GM19240 (cell line): ENCODE measurements around the gene TTBK2.
A peak's percentile ranks its signal among the peaks of the same experiment; 100 is the strongest.
"Not testable (repeated sequence)": the region's sequence is repeated elsewhere in the genome, so short reads cannot be mapped to it uniquely, and the experiment has no call there.

Experiments
- DNase-seq: peaks from one replicate; pipeline ENCODE4 v3.0.0; 2011; ENCODE audit warnings: low spot score; ENCODE audit not compliant: insufficient read length

The TTBK2 gene

DNA sequence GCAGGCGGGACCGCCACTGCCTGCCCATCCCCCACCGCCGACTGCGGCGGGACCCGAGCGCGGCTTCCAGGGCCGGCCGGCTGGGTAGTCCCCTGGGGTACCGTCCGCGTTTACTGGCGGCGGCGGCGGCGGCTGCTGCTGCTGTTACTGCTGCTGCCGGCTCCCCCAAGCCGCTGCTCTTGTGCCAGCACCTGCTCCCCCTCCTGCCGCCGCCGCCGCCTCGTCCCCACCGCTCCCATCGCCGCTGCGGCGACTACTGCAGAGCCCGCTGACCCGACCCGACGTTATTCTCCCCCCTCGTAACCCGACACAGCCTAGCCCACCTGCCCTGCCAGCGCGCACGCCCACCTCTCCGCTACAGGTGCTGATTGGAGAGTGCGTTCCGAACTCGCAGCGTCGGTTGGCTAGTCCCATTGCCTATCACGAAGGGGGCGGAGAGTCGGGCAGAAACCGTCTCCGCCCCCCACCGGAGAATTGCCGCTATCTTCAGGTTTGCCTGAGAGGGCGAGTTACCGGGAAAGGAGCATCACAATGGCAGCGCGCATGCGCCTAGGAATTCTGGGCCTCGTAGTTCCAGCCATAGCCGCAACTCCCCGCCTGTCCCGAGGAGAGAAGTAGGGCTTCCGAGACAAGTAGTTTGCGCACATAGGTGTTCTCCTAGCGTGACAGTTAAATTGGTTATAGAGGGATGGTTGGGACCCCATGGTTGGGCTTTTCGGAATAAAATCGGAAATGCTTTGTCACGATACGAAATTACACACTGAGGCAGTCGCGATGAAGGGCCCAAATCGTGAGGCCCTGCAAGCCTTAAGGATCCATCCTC is at the start of gene TTBK2:
TSS of gene TTBK2 (minus strand) at position 260 of the 823 bp plus-strand sequence. CDS start 42,161 bp downstream, outside the sequence.
- peak; percentile 70 for DNase-seq

DNA sequence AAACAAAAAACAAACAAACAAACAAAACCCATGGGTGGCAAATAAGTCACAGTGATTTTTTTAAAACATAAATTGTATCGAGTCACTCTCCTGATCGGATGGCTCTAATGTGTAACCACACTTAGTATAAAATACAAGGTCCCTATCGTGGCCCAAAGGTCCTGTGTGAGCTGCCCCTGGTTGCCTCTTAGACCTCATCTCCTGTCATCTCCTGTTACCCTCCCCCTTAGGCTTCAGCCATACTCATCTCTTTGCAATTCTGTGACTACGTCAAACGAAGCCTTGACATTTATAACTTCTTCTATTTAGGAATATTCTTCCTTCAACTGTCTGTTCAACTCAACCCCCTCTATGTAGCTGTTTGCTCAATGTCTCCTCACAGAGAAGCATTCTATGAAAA is 43.9 kb upstream of the TTBK2 start:
- no peak for DNase-seq

DNA sequence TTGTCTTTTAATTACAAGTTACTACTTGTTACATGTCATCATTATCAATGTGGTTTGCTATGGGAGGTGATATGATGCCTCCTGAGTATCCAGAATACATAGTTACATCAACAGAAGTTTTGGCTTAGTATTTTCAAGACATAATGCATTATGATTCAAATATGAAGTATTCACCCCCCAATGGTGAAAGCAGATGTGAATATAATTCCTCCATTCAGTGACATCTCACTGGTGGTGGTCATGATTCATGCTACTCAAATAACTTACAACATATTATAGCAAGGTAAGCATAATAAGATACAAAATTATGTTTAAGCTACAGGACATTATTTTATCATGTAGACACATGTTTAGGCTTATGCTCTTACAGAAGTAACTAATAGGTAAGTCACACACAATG is 34.9 kb upstream of the TTBK2 start:
- DNase-seq: no peak

DNA sequence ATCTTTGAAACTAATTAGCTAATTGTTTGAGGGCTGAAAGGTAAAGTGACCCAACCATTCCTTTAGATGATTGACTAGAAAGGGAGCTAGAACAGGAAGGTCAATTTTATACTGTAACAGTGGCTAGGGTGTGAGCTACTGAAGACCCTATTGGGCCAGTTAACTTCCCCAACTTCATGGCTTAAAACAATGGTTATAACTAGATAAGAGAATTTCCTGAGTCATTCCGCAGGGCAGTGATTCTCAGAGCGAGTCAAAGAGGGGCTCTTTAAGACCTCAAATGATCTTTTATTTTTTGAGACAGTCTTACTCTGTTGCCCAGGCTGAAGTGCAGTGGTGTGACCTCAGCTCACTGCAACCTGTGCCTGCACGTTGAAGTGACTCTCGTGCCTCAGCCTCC is 33.7 kb upstream of the TTBK2 start:
- DNase-seq: no peak

- not testable (repeated sequence) for DNase-seq
These were observed 28.3 kb upstream of the TTBK2 start for GRCh38 chr15:42948898-42949297.

- no peak for DNase-seq
These were observed 19.9 kb upstream of the TTBK2 start for GRCh38 chr15:42940527-42940926.

DNA sequence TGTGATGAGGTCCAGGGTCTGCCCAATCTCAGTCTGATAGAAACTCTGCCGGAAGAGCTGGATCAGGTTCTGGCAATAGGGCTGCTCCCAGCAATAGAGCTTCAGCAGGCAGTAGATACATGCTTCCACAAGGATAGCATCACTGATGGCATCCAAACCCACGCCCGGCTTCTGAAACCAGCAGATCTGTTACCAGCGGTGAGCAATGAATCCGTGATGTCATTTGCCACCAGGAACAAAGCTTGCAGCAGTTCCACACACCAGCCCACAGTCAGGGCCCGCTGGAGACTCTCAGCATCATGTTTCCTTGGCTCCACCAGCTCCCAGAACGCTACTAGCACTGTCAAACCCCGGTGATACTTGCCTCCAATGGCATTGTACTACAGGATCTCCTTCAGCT is 19.3 kb upstream of the TTBK2 start:
- no peak for DNase-seq

- no peak for DNase-seq
These were observed 16.6 kb upstream of the TTBK2 start for GRCh38 chr15:42937143-42937542.

DNA sequence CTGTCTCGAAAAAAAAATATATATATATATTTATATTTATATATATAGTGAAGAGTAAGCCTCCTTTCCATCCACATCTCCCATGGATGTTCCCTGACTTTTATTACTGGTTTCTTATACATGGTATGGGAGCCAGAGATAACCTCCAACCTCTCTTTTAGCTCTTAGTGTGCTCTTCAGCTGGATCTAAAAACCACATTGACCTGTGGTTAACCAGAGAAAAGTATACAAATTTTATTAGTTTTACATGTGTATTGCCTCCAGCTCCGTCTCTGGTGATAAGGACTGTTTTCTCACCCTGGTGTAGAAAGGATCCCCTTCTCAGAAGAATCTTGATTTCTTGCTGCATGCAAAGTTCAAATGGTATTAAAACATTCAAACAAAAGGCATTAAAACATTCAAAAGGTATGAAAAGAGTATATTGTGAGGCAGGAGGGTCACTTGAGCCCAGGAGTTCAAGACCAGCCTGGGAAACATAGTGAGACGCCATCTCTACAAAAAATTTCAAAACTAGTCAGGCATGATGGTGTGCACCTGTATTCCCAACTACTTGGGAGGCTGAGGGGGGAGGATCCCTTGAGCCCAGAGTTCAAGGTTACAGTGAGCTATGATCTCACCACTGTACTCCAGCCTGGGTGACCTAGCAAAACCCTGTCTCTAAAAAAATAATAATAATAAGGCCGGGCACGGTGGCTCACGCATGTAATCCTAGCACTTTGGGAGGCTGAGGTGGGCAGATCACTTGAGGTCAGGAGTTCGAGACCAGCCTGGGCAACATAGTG is 13.5 kb upstream of the TTBK2 start:
- no peak for DNase-seq

GRCh38 chr15:42932833-42933515 is 12.4 kb upstream of the TTBK2 start:
- no peak for DNase-seq

GRCh38 chr15:42931702-42932486 is 11.3 kb upstream of the TTBK2 start:
- no peak for DNase-seq

GRCh38 chr15:42929306-42929848 is 8.8 kb upstream of the TTBK2 start:
- DNase-seq: no peak

- DNase-seq: no peak
These were observed 759 bp upstream of the TTBK2 start for GRCh38 chr15:42921342-42921731.

DNA sequence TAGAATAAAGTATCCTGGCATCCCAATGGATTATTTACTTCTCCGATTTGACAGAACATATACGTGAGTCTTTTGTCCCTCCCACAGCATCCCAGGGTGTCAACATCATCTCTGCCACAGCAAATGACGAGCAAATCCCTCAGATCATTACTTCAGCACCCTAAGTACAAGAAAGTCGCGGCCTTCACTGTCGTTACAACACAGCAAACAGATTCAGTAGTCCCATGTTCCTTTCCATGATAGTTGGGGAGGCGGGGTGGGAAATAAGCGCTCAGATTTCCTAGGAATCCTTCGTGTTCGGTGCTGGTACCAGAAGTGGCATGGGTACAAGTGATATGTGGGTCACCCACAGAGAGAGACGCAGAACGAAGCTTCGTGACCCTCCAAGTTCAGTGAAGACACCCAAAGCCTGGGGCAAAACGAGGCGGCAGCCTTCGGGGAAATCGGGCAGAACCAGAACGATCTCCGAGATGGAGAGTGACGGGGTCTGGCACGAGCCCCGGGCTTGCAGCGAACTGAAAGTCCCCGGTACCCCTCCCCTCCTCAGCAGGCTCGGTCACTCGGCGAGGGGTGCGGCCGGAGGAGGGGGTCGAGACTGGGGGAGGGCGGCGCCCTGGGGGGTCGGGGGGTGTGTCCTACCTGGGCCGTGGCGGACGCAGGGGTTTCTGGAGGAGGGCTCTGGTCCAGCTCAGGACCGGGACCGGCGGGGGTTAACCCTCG is 619 bp downstream of the TTBK2 start:
- DNase-seq: no peak

DNA sequence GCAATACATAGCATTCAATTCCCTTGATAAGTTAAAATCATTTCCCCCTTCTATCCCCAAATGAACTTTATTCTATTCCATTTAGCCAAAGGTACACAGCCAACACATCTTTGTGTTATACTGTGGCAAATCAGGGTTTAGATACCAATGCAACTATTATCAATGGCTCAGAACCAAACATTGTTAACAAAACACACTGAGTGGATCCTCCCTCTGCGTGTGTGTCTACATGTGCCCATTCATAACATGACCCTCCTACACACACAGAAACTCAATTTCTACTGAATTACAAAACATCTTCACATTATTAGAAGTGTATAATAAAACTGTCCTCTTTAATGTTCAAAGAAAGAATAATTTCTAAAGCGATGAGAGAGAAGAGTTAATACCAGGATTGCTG is 1.3 kb downstream of the TTBK2 start:
- no peak for DNase-seq

DNA sequence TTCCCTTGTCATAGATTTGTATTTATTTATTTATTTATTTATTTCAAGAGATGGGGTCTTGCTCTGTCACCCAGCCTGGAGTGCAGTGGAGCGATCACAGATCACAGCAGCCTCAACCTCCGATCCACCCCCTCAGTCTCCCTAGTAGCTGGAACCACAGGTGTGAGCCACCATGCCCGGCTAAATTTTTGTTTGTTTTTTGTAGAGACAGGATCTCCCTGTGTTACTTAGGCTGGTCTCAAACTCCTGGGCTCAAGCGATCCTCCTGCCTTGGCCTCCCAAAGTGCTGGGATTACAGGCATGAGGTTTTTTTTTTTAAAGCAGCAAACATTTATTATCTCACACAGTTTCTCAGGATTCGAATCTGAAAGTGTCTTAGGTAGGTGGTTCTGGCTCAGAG is 2.5 kb downstream of the TTBK2 start:
- DNase-seq: no peak

- no peak for DNase-seq
These were observed 4.8 kb downstream of the TTBK2 start for GRCh38 chr15:42915654-42916315.

DNA sequence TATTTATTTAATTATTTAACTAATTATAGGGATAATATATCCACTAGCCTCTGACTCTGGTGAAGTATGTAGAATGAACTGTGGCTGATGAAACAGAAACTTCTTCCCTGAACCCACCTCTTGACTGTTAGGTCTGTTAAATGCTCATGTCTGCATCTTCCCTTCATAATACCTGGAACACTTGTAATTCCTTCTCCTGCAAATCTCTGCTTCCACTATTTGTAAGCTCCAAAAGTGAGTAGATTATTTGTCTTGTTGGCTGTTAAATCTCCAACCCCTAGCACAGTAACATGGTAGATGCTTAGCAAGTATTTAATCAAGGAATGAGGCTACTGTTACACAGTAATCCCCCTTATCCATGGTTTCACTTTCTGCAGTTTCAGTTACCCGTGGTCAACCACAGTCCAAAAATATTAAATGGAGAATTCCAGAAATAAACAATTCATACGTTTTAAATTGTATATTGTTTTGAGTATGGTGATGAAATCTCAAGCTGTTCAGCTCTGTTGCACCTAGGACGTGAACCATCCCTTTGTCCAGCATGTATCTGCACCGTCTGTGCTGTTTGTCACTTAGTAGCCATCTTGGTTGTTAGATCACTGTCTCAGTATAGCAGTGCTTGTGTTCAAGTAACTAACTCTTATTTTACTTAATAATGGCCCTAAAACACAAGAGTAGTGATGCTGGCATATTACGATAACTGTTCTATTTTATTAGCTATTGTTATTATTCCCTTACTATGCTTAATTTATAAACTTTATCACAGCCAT is 5.7 kb downstream of the TTBK2 start:
- no peak for DNase-seq

GRCh38 chr15:42911058-42911592 is 9.5 kb downstream of the TTBK2 start:
- DNase-seq: no peak
